Activated B cell treated with CpG ODN at 0.5 μM for 24 hours (primary cell): ENCODE results near the gene TPRN. TPM values are rescaled to one million over a fixed set of nuclear protein-coding genes. Genes with fewer than 3 reads are reported as not detected.

Experiments used
- ATAC-seq: fragments of 200-7000 bp; cut with Tn5 transposase; one replicate; pipeline ENCODE4 v1.10.0; 2021; ENCODE audit warnings: low read depth, mild to moderate bottlenecking, moderate library complexity
- CTCF ChIA-PET: fragments of 350-600 bp; sonication (Branson Sonifier 250); formaldehyde crosslinking; loops from one replicate; lab custom pipeline; 2021; ENCODE audit warnings: antibody characterized with exemption; lab: Charles Lee
- POLR2A ChIA-PET: fragments of 350-600 bp; sonication (Branson Sonifier 250); formaldehyde crosslinking; loops from one replicate; lab custom pipeline; 2021; ENCODE audit warnings: antibody characterized with exemption; lab: Charles Lee
- DNase-seq: peaks from one replicate; pipeline ENCODE4 v3.0.0; 2022
- H3K27ac Mint-ChIP-seq: one replicate; pipeline ENCODE4 v1.8.0; 2020; ENCODE audit warnings: mixed read lengths
- H3K27me3 Mint-ChIP-seq: one replicate; pipeline ENCODE4 v1.8.0; 2021; ENCODE audit warnings: mixed read lengths
- H3K36me3 Mint-ChIP-seq: one replicate; pipeline ENCODE4 v1.8.0; 2021; ENCODE audit warnings: low read depth, mixed read lengths
- H3K4me1 Mint-ChIP-seq: one replicate; pipeline ENCODE4 v1.8.0; 2021; ENCODE audit warnings: mixed read lengths
- H3K4me3 Mint-ChIP-seq: one replicate; pipeline ENCODE4 v1.8.0; 2020; ENCODE audit warnings: mild to moderate bottlenecking, mixed read lengths
- H3K9me3 Mint-ChIP-seq: one replicate; pipeline ENCODE4 v1.8.0; 2020; ENCODE audit warnings: mixed read lengths
- CTCF ChIP-seq: fragments of 200-600 bp; IDR thresholded peaks from one replicate; pipeline ENCODE4 v1.8.0; 2022; ENCODE audit warnings: antibody characterized with exemption, mild to moderate bottlenecking
- intact Hi-C: fragments of 100-400 bp; cut with micrococcal nuclease; formaldehyde crosslinking; loops from one replicate; pipeline ENCODE4 v1.15.1; 2024
- total RNA-seq: library from RNA; stranded (reverse); gene quantifications from 2 replicates; pipeline ENCODE4 v1.2.3, GENCODE V29; 2022

The TPRN gene
- total RNA-seq, 1 donor from 2014 or later: 11.4 TPM

GRCh38 chr9:137222190-137223077 lies 21.9 kb upstream of the TPRN start, which contains the start of gene RNF208:
TSS of gene RNF208 (minus strand) at chr9:137222240. CDS start at chr9:137221212, 1,028 bp downstream.
- intact Hi-C loops: loop anchor here (1.0 to 10.0 kb wide), 10 partner anchors 17 to 432 kb away; partner anchors contain the start of genes ANAPC2, C8G, FBXW5 and NDOR1
- Mint-ChIP-seq H3K9me3 (no peaks in the 10 kb centered on the region), H3K36me3 (no peaks in the 10 kb centered on the region), H3K27ac (peak within 1 kb of the TSS; percentile 73), H3K4me1 (peaks cover 17% of the 10 kb centered on the region), H3K4me3 (peak within 1 kb of the TSS; percentile 83), H3K27me3 (no peaks in the 10 kb centered on the region)
- ATAC-seq (no peak), DNase-seq (no peak)
- CTCF ChIA-PET: interaction anchor here (0.6 to 2.2 kb wide), 5 partner anchors 12 to 176 kb away, joined by 3 to 10 read pairs (median 3); partner anchors contain the start of genes MAN1B1 and NPDC1
- no peak for TF ChIP-seq CTCF
- POLR2A ChIA-PET: interaction anchor here (0.5 to 4.1 kb wide), 35 partner anchors 8 to 495 kb away, joined by 3 to 53 read pairs (median 5); partner anchors contain the start of genes ANAPC2, MAN1B1, NDOR1 and NPDC1

- Mint-ChIP-seq H3K27me3 (no peaks in the 10 kb centered on the region), H3K36me3 (peaks cover 2% of the 10 kb centered on the region), H3K4me1 (peaks cover 15% of the 10 kb centered on the region), H3K9me3 (no peaks in the 10 kb centered on the region), H3K4me3 (no peak overlapping the region), H3K27ac (no peak overlapping the region)
- no peak for DNase-seq
- intact Hi-C loops: loop anchor here (2.0 to 10.0 kb wide), 4 partner anchors 71 to 431 kb away; partner anchors contain the start of genes C8G, FBXW5, TMEM141 and TRAF2
- ChIA-PET CTCF (no interaction called here), POLR2A (interaction anchor here (0.5 to 4.1 kb wide), 8 partner anchors 7 to 151 kb away, joined by 3 to 53 read pairs (median 14); partner anchors contain the start of genes ANAPC2, NDOR1, SAPCD2 and SSNA1)
- no peak for ATAC-seq
- TF ChIP-seq CTCF: no peak
Measured at GRCh38 chr9:137221506-137222111, 21.1 kb upstream of the TPRN start.

- DNase-seq (no peak), ATAC-seq (no peak)
- TF ChIP-seq CTCF: no peak
- ChIA-PET POLR2A (interaction anchor here (3.3 to 4.1 kb wide), 3 partner anchors 15 to 33 kb away, joined by 40 to 53 read pairs (median 46); partner anchors contain the start of genes ANAPC2, NDOR1, SSNA1 and TMEM203), CTCF (no interaction called here)
- peaks cover 15% of the 10 kb centered on the region for H3K4me1 Mint-ChIP-seq
- H3K4me3 Mint-ChIP-seq: peak overlapping the region; percentile 38
- intact Hi-C loops: loop anchor here (10.0 kb wide), 2 partner anchors 276 to 336 kb away; partner anchors contain the start of genes C8G, FBXW5 and TRAF2
- H3K27ac Mint-ChIP-seq: no peak overlapping the region
- H3K27me3 Mint-ChIP-seq: no peaks in the 10 kb centered on the region
- no peaks in the 10 kb centered on the region for H3K9me3 Mint-ChIP-seq
- H3K36me3 Mint-ChIP-seq: peaks cover 4% of the 10 kb centered on the region
Measured at GRCh38 chr9:137221095-137221505, 20.6 kb upstream of the TPRN start.

GRCh38 chr9:137220317-137221094 lies 20.0 kb upstream of the TPRN start:
- intact Hi-C loops: loop anchor here (10.0 kb wide), 2 partner anchors 276 to 336 kb away; partner anchors contain the start of genes C8G, FBXW5 and TRAF2
- Mint-ChIP-seq H3K36me3 (peaks cover 4% of the 10 kb centered on the region), H3K27ac (no peak overlapping the region), H3K4me3 (peak overlapping the region; percentile 38), H3K9me3 (no peaks in the 10 kb centered on the region), H3K27me3 (no peaks in the 10 kb centered on the region), H3K4me1 (peaks cover 15% of the 10 kb centered on the region)
- DNase-seq: no peak
- TF ChIP-seq CTCF: no peak
- POLR2A ChIA-PET: interaction anchor here (0.7 to 3.6 kb wide), 3 partner anchors 14 to 20 kb away, joined by 3 to 46 read pairs (median 4); partner anchors contain the start of genes NDOR1, TMEM203 and TPRN
- ATAC-seq: no peak
- CTCF ChIA-PET: no interaction called here
